SU-DHL-6 (cell line): ENCODE measurements around the gene MALRD1.

ENCODE experiments used
- H2AFZ ChIP-seq: fragments of 200-600 bp; sonication (generic); 2 replicates; pipeline ENCODE4 v1.6.1; 2014; ENCODE audit warnings: low read depth, mild to moderate bottlenecking, moderate library complexity, mixed read lengths, antibody characterized with exemption, low read length; ENCODE audit not compliant: severe bottlenecking
- H3F3A ChIP-seq: fragments of 200-600 bp; shearing (Covaris generic); 2 replicates; pipeline ENCODE4 v1.6.0; 2016; ENCODE audit warnings: antibody characterized with exemption, mild to moderate bottlenecking; ENCODE audit not compliant: insufficient read depth
- H3K27ac ChIP-seq: fragments of 200-600 bp; sonication (generic); 2 replicates; pipeline ENCODE4 v1.5.1; 2016; ENCODE audit warnings: low read depth, mild to moderate bottlenecking, low read length, moderate library complexity, mixed read lengths
- H3K27me3 ChIP-seq: fragments of 200-600 bp; sonication (generic), shearing (Covaris generic); 2 replicates; pipeline ENCODE4 v1.6.0; 2014; ENCODE audit warnings: mild to moderate bottlenecking, low read length
- H3K36me3 ChIP-seq: fragments of 200-600 bp; sonication (generic); 2 replicates; pipeline ENCODE4 v1.6.1; 2014; ENCODE audit warnings: mild to moderate bottlenecking, low read length, mixed read lengths
- H3K4me2 ChIP-seq: fragments of 300-600, 200-600 bp; shearing (Covaris generic), sonication (generic); 2 replicates; pipeline ENCODE4 v1.6.0; 2014; ENCODE audit warnings: low read length, low read depth, mild to moderate bottlenecking; ENCODE audit not compliant: poor library complexity, severe bottlenecking
- H3K4me3 ChIP-seq: fragments of 200-600 bp; sonication (generic); 2 replicates; pipeline ENCODE4 v1.5.1; 2014; ENCODE audit warnings: antibody characterized with exemption, low read length, mild to moderate bottlenecking, mixed read lengths; ENCODE audit not compliant: insufficient read depth, poor library complexity, severe bottlenecking
- H3K79me2 ChIP-seq: fragments of 200-600 bp; sonication (generic); 2 replicates; pipeline ENCODE4 v1.6.1; 2014; ENCODE audit warnings: mild to moderate bottlenecking, low read length, moderate library complexity; ENCODE audit not compliant: insufficient read depth
- H3K9ac ChIP-seq: fragments of 200-600 bp; sonication (generic); 2 replicates; pipeline ENCODE4 v1.7.0; 2014; ENCODE audit warnings: mild to moderate bottlenecking, low read length
- H3K9me2 ChIP-seq: fragments of 200-600 bp; sonication (generic); replicated peaks from 2 replicates; pipeline ENCODE4 v1.6.1; 2014; ENCODE audit warnings: low read length; ENCODE audit not compliant: insufficient read depth
- H3K9me3 ChIP-seq: fragments of 200-600 bp; sonication (generic); 2 replicates; pipeline ENCODE4 v1.6.1; 2014; ENCODE audit warnings: low read length, mixed read lengths; ENCODE audit not compliant: insufficient read depth
- H4K20me1 ChIP-seq: fragments of 200-600 bp; sonication (generic); 2 replicates; pipeline ENCODE4 v1.6.1; 2014; ENCODE audit warnings: low read depth, mild to moderate bottlenecking, antibody characterized with exemption, low read length, moderate library complexity, mixed read lengths
- EZH2phosphoT487 ChIP-seq: fragments of 200-600 bp; sonication (generic), shearing (Covaris generic); conservative IDR thresholded peaks from 2 replicates; pipeline ENCODE4 v1.6.1; 2018; ENCODE audit warnings: mild to moderate bottlenecking, antibody characterized with exemption, low read length, moderate library complexity, mixed read lengths
- TF ChIP-seq, protein P1 (sequence below): fragments of 200-600 bp; sonication (generic); IDR thresholded peaks from one replicate; pipeline ENCODE4 v1.5.1; 2017; ENCODE audit warnings: antibody characterized with exemption, mild to moderate bottlenecking, low read length, moderate library complexity; ENCODE audit not compliant: insufficient read depth, poor library complexity, severe bottlenecking

The MALRD1 gene

DNA sequence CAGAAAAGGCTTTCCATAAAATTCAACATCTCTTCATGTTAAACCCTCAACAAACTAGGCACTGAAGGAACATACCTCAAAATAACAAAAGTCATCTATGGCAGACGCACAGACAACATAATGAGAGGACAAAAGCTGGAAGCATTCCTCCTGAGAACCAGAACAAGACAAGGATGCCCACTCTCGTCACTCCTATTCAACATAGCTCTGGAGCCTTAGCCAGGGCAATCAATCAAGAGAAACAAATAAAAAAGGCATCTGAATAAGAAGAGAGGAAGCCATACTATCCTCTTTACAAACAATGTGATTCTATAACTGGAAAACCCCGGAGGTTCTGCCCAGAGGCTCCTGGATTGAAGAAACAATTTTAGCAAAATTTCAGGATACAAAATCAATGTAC is 251.0 kb downstream of the MALRD1 start:
- no peaks in the 10 kb centered on the region; the same call in 1 of the 2 replicates for H3K9me2 ChIP-seq
- TF ChIP-seq EZH2phosphoT487: no peak
- TF ChIP-seq, protein P1, sequence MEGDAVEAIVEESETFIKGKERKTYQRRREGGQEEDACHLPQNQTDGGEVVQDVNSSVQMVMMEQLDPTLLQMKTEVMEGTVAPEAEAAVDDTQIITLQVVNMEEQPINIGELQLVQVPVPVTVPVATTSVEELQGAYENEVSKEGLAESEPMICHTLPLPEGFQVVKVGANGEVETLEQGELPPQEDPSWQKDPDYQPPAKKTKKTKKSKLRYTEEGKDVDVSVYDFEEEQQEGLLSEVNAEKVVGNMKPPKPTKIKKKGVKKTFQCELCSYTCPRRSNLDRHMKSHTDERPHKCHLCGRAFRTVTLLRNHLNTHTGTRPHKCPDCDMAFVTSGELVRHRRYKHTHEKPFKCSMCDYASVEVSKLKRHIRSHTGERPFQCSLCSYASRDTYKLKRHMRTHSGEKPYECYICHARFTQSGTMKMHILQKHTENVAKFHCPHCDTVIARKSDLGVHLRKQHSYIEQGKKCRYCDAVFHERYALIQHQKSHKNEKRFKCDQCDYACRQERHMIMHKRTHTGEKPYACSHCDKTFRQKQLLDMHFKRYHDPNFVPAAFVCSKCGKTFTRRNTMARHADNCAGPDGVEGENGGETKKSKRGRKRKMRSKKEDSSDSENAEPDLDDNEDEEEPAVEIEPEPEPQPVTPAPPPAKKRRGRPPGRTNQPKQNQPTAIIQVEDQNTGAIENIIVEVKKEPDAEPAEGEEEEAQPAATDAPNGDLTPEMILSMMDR: no peak
- no peaks in the 10 kb centered on the region for H3K79me2 ChIP-seq
- no peaks in the 10 kb centered on the region for H3K27me3 ChIP-seq
- H3K4me3 ChIP-seq: no peak overlapping the region
- H2AFZ ChIP-seq: no peak overlapping the region
- H3F3A ChIP-seq: no peaks in the 10 kb centered on the region
- no peak overlapping the region for H3K4me2 ChIP-seq
- no peaks in the 10 kb centered on the region for H3K36me3 ChIP-seq
- H4K20me1 ChIP-seq: no peaks in the 10 kb centered on the region
- H3K9me3 ChIP-seq: no peaks in the 10 kb centered on the region
- no peak overlapping the region for H3K27ac ChIP-seq
- H3K9ac ChIP-seq: no peak overlapping the region

DNA sequence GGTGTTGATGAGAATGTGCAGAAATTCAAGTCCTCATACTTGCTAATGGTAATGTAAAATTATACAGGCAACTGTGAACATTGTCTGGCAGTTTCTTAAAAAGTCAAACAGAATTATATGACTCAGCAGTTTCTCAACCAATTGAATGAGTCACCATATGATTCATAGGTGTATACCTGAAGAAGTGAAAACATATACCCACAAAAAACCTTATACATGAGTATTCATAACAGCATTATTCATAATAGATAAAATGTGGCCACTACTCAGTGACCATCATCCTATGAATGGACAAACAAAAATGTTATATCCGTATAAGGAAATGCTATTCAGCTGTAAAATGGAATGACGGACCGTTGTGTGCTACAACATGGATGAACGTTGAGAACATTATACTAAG is 253.5 kb downstream of the MALRD1 start:
- Histone ChIP-seq H3F3A (no peaks in the 10 kb centered on the region), H3K9me2 (no peaks in the 10 kb centered on the region; the same call in 1 of the 2 replicates), H2AFZ (no peak overlapping the region), H3K9ac (no peak overlapping the region), H4K20me1 (no peaks in the 10 kb centered on the region), H3K36me3 (no peaks in the 10 kb centered on the region), H3K4me3 (no peak overlapping the region), H3K4me2 (no peak overlapping the region), H3K79me2 (no peaks in the 10 kb centered on the region), H3K9me3 (no peaks in the 10 kb centered on the region), H3K27ac (no peak overlapping the region), H3K27me3 (no peaks in the 10 kb centered on the region)
- TF ChIP-seq EZH2phosphoT487: no peak
- TF ChIP-seq, protein P1: no peak

DNA sequence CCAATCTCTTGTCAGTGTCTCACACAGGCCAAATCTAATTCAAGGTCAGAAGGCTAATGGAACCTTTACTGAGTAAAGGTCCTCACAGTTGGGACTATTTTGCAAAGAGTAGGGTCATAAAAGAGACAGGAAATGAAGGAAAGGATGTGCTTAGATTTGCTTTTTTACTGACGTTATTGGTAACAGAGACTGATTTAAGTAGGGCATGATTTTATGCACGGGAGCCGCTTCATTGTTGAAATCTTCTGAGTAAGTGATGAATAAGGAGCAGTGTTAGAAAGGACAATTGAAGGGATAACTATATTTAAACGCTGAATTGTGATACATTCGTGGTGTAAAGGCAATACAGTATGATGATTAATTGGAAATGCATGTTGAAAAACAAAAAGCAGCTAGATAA is 261.5 kb downstream of the MALRD1 start:
- Histone ChIP-seq H3F3A (no peaks in the 10 kb centered on the region), H3K36me3 (no peaks in the 10 kb centered on the region), H3K9me3 (no peaks in the 10 kb centered on the region), H3K27me3 (no peaks in the 10 kb centered on the region), H3K9ac (no peak overlapping the region), H3K4me2 (no peak overlapping the region), H3K27ac (no peak overlapping the region), H3K79me2 (no peaks in the 10 kb centered on the region), H3K4me3 (no peak overlapping the region), H4K20me1 (no peaks in the 10 kb centered on the region), H2AFZ (no peak overlapping the region), H3K9me2 (no peaks in the 10 kb centered on the region)
- TF ChIP-seq, protein P1: no peak
- no peak for TF ChIP-seq EZH2phosphoT487
